Cerebellar nuclear complex (tissue), 1 donor: Measurements from ENCODE around the gene MN1.
"Not testable (repeated sequence)": the region's sequence is repeated elsewhere in the genome, so short reads cannot be mapped to it uniquely, and the experiment has no call there.

Experiments
- DNase-seq, 2 experiments: peaks; one replicate each; lab custom pipeline; 2025; lab: John Stamatoyannopoulos, UW

MN1 gene

DNA sequence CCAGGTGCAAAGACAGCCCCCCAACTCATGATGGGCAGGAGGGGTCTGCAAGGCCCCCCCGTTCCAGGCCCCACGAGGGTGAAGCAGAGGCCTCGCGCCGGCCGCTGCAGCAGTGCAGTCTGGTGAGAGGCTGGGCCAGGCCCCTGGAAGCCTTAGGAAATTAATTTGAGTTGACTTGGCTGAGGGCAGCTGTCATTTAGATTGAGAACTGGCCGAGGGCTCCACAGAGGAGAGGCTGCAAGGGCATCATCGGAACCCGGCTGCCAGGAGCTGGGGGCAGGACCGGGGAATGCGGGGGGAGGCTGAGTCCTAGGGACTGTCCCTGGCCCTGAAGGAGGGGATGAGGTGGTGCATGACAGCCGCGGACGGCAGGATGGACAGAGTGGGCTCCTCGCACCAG lies 39.9 kb downstream of the MN1 start:
- DNase-seq: no peak

DNA sequence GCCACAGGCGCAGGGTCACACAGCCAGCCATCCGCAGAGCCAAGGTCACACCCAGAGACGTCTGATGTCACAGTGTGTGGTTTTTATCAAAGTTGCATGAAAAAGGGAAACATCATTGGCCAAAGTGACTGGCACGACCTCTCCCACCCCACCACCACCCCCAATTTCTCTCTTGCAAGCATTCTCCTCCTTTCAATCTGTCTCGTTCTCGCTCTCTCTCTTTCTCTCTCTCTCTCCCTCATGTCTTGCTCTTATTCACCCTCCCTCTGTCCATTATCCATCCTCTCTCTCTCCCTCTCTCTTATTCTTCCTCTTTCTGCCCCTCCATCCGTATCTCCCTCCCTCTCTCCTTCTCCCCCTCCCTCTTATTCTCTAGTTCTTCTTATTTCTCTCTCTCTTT lies 40.6 kb downstream of the MN1 start:
- no peak for DNase-seq

DNA sequence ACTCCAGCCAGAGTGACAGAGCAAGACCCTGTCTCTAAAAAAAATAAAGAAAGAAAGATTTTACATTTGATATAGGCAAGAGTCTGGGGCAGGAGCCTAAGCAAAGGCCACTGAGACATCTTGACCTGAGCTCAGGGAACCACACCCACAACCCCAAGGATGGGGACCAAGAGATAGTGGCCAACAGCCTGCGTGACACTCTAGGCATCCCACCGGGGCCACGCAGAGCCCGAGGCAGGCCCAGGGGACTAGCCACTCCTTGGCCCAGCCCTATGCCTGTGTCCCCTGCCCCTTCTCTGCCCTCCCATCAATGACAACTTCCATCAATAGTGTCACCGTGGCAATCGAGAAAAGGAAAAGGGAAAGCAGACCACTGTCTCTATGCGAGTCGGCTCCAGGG lies 41.1 kb downstream of the MN1 start:
- DNase-seq: no peak

DNA sequence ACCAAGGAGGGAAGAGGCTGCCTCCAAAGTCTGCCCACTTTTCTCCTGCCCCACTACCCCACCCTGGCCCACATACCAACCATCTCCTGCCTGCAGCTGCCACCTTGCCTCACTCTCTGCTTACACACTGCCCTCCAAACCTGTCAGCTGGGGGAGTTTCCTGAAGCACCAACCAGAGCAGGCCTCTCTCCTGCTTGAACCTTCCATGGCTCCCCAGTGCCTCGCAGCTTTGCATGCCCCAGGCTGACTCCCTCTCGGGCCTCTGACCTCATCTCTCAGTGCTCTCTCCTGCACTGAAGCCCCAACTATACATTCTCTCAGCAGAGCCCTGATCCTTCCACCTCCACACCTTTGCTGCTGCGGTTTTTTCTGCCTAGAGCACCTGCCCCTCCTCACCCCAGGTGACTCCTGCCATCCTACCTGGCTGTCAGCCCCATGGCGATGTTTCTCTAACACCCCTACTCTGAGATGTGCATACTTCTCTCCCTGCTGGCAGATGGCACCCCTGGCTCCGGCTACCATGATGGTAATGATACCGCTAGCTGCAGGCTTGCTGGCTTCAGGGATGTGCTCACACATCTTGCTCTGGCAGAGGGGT lies 43.5 kb downstream of the MN1 start:
- no peak for DNase-seq

DNA sequence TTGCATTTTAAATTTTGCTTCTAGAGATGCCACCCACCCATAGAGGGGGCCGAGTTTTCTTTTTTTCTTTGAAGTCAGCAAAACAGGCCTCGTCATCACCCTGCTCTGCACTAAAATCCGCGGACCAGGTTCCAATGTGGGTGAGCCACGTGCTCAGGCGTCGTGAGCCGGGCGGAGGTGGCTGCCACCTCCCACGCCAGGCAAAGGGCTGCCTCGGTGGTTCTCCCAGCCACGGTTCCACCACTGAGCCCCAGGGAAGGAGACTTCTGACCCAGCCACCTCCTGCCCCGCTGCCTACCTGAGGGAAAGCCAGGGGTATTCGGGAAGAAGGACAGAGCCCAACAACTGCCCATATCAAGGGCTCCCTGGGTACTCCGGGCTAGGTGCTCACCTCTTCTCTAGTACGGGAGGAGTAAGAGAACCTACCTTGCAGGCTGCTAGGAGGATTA lies 45.3 kb downstream of the MN1 start:
- no peak for DNase-seq

DNA sequence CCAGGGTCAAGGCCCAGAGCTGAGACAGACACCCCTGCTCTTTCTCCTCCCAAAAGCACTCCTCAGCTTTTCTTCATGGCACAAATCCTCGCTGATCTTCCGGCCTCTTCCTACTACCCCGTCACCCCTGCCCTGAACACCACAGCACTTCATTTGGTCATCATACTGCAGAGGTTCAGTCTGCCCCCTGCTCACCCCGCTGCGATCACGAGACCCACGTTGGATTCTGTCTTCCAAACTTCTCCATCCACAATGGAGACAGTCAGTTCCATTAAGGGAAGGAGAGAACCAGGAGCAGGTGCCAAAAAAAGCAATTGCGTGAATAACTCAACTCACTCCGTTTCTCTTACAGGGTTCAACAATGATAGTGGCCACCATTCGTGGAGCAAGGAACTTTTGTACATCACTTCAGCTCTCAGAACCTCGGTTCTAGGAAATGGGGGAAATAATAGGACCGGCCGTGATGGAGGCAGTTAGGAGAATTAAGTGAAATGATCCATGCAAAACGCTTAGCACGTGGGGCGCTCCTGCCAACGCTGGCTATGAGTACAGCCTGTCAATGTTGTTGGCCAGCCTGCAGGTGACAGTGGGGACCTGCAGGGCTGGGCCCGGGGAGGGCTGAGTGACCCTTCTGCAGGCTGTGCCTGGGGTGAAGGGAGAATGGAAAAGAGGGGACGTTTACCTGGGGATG lies 45.9 kb downstream of the MN1 start:
- DNase-seq: no peak

DNA sequence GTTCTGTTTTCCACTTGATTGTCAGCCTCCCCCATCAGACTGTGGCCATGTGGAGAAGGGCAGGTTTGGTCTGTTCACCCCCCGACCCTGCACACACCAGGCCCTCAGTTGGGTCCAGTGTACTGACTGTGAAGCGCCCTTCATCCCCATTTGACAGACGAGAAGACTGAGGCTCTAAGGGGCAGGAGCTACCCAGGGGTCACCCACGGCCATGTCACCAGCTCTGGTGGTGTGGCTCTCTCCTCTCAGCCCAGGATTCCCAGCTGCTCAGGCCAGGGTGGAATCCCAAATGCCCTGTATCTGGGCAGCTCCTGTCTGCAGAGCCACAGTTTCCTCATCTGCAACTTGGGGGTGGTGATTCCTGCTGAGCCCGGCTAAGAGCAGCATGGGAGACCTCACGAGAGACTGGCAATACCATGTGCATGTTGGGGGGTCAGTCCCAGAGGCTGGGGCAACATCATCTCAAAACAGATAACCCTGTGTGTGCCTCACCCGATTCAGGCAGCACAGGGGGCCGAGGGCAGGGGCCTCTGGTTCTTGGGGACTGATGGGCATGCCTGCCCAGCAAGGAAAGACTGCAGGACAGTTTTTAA lies 46.6 kb downstream of the MN1 start:
- DNase-seq: no peak

DNA sequence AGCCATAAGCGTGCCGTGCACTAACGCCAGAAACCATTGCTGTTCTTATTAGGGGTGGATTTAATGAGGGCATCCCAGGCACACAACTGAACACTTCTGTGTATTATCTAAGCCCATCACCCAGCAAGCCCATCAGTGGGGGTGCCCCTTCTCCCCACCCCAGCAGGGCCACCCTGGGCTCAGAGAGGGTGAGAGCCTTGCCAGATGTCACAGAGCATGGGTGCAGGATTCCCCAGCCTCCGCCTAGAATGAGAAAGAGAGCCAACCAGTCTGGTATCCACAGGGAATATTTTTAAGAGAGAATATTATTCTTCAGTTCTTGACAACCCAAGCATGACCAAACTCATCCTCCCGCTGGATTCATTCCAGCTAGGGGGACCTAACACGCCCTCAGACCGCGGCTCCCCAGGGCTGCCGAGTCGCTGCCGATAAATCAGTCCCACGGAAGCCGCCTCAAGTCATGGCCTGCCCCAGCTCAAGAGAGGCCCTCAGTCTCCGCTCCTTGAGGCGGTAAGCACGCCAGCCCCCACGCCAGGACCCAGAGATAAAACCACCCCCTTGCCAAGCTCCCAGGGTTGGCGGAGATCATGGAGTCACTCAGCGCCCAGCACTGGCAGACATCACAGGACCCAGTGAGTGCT lies 47.2 kb downstream of the MN1 start:
- DNase-seq: no peak

DNA sequence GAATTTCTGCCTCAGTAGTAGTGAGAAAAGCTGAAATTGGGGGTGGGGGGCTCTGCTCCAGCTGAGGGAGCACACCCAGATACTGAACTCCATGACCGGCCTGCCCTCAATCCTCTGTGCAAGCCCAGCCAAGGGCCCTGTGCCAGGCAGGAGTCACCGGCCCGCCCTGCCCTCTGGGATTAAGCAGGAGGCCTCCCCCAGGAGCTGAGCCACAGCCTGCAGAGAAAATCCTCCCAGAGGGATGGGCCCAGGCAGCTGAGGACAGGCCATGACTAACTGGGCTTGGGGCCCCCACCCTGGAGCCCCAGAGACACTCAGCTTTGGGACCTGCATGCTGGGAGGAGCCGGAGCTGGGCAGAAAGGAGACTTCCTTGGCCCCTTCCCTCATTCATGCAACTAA lies 48.8 kb downstream of the MN1 start:
- no peak for DNase-seq

DNA sequence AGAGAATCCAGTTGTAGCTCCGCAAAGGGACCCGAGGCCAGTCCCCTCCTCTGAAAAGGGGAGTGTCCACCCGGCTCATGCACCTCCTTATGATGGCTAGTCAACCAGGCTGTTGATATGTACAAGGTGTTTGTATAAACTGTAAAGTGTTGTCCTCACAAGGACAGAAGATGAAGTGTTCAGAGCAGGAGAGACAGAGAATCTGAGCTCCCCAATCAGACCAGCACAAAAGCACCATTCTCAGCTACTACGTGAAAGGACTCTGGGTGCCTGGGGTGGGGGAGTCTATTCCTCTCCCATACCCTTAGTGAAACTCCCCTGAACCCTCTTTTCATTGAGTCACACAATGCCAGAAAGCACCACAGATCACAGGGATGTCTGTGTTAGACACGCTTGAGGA lies 49.4 kb downstream of the MN1 start:
- no peak for DNase-seq

DNA sequence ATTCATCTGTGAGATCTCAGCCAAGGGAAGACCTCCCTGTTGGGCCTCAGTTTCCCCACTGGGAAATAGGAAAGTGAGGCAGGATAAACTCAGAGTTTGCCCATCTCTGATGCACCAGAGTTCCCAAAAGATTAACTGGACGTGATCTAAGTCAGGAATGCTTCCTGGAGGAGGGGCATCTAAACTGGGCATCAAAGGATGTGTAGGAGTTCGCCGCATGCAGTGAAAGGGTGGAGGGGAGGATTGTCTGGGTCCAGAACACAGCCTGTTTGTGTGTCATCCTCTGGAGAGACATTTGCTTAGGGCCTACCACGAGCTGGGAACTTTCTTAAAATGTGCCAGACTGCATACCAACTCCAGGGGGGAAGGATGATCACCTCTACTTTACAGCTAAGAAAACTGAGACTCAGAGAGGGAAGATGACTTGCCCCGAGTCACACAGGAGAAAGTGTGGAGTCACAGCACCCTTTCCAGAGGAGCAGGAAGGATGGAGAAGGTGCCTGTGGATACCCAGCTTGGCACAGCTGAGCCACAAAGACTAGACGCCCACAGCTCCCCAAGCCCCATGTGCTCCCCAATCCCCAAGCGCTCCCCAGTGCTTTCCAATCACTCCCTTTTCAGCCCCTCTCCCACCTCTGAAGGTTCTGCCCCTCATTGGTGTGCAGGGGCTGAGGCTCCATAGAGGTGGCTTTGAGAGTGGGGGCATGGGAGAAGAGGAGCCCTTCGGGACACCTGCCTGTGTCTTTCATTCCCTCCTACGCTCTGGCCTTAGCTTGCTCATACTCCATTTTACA lies 50.1 kb downstream of the MN1 start:
- DNase-seq: no peak

DNA sequence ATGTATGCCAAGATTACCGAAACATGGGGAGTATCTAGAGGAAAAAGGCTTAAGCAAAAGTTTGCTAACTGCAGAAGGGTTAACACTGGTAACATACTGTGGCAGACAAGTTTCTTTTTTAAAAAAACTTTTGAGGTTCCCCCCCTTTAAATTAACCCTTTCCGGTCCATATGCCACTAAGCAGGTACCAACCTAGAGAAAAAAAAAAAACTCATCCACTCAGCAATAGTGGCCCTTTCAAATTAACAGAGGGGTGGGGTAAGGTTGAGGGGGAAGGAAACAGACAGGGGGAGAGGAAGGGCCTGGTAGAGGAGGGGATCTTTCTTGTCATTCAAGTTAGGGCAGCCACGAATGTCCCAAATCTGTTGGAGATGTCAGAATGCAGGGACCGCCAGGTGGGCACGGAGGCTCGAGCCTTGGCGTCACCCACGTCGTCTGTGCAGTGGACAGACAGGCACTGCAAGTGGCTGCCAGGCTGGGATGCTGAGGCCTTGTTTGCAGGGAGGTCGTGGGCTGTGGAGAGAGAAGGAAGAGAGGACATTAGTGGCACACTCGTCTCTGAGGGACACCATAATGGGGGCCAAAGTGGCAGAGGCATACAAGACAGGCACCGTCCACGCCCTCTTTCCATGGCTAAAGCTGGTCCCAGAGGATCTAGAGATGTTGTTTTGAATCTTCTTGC lies 50.8 kb downstream of the MN1 start:
- no peak for DNase-seq

DNA sequence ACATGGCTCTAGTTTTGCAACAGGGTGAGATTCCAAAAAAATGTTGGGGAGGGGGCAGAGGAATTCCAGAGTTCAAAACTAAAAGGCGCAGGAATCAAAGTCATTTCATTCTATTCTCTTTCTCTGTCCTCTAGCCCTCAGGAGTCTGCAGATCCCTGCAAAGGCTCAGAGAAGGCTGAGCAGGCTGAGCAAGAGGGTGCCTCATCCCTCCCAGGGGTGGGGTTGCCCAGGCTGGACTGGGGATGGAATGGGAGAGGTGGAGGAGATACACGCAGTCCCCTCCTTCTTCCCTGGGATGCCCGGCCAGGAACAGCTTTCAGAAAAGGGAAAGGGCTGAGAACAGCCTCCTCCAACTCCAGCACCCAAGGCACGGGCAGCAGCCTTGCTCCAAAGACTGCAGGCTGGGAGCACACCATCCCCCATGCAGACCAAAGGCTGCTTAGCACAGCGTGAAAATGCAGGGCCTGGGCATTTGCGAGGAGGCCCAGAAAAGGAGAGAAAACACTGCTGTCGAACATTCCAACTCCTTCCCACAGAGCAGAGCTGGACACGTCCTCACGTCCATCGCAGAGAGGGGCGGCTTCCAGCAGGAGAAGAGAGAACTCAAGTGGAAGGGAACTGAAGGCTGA lies 51.8 kb downstream of the MN1 start:
- DNase-seq: no peak

DNA sequence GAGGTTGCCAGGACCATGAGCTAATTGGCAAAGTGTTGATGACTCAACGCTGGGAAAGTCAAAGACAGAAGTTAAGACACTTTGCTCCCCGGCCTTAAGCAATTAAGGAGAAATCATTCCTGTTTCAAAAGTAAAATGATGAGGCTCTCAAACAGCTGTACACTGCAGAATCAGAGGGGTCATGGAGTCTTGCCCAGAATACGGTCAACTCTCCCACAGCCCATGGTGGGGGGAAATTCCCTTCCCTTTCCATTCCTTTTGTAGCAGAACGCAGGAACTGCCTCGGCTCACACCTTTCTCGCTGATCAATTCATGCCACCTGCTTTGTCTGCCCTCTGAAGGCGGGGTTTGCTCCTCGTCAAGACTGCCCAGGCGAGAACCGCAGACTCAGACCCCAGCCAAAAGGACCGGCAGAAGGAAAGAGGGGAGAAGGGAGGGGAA lies 52.8 kb downstream of the MN1 start:
- no peak for DNase-seq

DNA sequence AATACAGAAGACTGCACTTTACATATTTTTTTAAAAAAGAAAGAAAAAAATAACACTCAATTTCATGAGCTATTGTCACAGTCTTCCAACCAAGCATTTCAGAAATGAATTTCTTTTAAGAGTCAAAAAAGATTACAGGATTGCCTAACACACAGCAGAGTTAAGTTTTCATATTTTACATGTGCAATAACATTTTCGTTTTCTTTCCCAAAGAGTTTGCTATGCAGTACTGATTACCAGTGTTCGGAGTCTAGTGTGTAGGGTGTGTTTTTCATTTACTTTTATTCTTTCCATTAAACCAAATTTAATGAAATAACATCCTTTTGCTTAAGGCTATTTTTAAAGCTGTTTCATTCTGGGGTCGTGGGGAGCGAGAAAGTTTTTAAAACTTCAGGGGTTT lies 53.2 kb downstream of the MN1 start:
- DNase-seq: no peak

DNA sequence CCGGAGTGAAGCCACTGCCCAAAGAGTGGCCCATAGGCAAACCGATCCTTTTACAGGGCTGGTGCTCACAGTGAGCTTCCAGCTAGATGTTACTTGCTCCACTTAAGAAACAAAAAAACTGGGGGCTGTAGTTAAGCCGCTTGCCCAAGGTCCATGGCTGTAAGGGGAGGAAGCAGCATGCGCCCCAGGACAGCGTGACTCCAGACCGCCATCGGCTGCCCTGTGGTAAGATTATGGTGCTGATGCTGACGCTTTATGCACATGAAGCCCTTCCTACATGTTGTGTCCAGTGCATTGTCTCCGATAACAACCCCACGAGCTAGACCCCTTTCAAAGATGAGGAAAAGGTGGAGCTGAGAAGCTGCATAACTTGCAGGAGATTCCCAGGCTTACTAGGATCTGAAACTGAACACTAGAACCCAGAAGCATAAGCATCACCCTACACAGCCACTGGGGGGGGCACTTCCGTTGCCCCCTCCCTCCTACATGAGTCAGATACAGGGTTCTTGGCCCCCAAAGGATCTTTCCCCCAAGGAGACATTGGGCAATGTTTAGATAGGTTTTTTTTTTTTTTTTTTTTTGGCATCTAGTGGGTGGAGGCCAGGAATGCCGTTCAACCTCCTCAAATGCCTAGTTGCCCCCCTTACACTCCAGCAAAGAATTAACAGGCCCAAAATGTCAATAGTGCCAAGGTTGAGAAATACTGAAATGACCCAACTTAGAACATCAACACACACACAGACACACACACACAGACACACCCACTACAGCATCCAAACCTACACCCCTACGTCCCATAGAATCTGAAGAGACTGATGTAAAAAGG lies 53.9 kb downstream of the MN1 start:
- no peak for DNase-seq

DNA sequence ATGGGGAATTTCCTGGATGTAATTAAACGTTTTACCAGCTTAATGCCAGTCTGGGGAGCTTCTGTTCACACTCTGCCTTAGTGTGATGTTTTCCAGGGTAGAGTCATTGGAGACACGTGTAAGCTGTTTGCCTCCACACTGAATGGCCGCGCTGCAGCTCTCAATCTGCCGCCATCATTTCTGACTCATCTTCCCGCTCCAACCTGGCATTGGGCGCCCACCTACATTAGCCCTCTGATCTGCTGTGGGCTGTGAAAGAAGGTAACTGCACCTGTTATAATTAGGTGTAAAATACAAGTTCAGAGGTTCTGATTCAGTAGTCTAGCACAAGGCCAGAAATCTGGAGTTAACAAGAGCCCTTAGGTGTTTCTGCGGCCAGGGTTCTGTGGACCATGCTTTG lies 54.6 kb downstream of the MN1 start:
- no peak for DNase-seq

DNA sequence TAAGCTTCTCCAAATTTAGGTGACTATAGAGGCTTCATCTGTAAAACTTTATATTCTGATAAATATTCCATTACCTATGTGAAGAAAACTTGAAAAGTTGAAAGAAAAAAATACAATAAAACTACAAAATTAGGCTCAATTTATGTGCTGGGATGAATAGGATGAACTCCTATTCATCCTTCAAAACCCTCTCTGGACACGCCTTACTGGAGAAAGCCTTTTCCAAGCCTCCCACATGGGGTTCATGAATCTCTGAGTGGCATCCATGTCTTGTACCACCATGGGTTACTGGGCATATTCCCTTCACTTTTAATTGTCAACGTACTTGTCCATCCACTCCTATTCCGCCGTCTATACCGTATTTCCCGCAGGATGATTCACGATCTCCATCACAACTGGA lies 55.7 kb downstream of the MN1 start:
- DNase-seq: no peak

DNA sequence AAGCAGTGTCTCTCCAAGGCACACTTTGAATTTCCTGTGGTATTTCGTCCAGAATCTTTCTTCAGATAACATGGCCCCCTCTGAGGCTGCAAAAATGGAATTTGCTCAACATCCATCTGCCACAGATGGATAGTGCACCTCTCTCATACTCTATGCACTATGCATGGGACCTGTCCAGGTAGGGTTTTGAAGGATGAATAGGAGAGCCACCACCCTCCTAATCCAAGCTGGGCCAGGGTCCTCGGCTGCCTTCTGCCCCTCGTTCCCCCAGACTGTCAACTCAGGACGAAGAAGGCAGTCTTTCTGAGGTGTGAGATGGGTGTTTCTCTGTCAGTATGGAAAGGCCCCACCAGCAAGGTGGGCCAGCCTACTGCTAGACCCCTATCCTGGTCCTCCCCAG lies 56.4 kb downstream of the MN1 start:
- no peak for DNase-seq

DNA sequence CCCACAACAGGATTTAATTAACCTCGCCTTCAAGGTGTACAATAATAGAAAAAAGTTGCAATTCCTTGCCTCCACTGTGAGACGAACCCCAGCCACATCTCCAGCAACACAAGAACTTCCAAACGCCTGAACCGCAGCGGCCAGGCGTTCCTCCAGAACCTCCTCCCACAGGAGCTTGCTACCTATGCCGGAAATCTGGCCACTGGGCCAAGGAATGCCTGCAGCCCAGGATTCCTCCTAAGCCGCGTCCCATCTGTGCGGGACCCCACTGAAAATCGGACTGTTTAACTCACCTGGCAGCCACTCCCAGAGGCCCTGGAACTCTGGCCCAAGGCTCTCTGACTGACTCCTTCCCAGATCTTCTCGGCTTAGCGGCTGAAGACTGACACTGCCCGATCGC lies 57.5 kb downstream of the MN1 start:
- DNase-seq: not testable (repeated sequence)
